Endodermal cell (in vitro differentiated cells): ENCODE data around the gene ZBP1. TPM values are rescaled to one million over a fixed set of nuclear protein-coding genes. Genes with fewer than 3 reads are reported as not detected.
A peak's percentile ranks its signal among the peaks of the same experiment; 100 is the strongest.

ENCODE experiments used
- DNase-seq: peaks from one replicate; pipeline ENCODE4 v3.0.0-alpha.2; 2017
- H3K27ac ChIP-seq: 2 replicates; pipeline ENCODE4 v1.5.1; 2013; ENCODE audit warnings: mild to moderate bottlenecking, low read depth, low read length, moderate library complexity
- H3K27me3 ChIP-seq: 2 replicates; pipeline ENCODE4 v1.6.1; 2013; ENCODE audit warnings: mild to moderate bottlenecking, low read length, moderate library complexity; ENCODE audit not compliant: insufficient read depth, control insufficient read depth, poor library complexity, severe bottlenecking
- H3K36me3 ChIP-seq: 2 replicates; pipeline ENCODE4 v1.7.0; 2013; ENCODE audit warnings: mild to moderate bottlenecking, low read length, moderate library complexity; ENCODE audit not compliant: control insufficient read depth, insufficient read depth
- H3K4me1 ChIP-seq: one replicate; pipeline ENCODE4 v1.7.0; 2013; ENCODE audit warnings: low read length; ENCODE audit not compliant: control insufficient read depth, insufficient read depth
- H3K4me3 ChIP-seq: 2 replicates; pipeline ENCODE4 v1.5.1; 2013; ENCODE audit warnings: mild to moderate bottlenecking, low read length, moderate library complexity
- H3K9ac ChIP-seq: 2 replicates; pipeline ENCODE4 v1.6.1; 2013; ENCODE audit warnings: mild to moderate bottlenecking, low read length, moderate library complexity; ENCODE audit not compliant: poor library complexity, severe bottlenecking; ENCODE audit errors: extremely low read depth
- H3K9me3 ChIP-seq: 2 replicates; pipeline ENCODE4 v1.6.1; 2013; ENCODE audit warnings: mild to moderate bottlenecking, low read length, moderate library complexity; ENCODE audit not compliant: control insufficient read depth
- H3K27ac Mint-ChIP-seq: 2 replicates; pipeline ENCODE4 v1.8.0; 2020; ENCODE audit warnings: mixed read lengths
- H3K27me3 Mint-ChIP-seq: 2 replicates; pipeline ENCODE4 v1.8.0; 2021; ENCODE audit warnings: mild to moderate bottlenecking, mixed read lengths; ENCODE audit not compliant: insufficient read depth
- H3K36me3 Mint-ChIP-seq: 2 replicates; pipeline ENCODE4 v1.8.0; 2020; ENCODE audit warnings: low read depth, mixed read lengths
- H3K4me1 Mint-ChIP-seq: 2 replicates; pipeline ENCODE4 v1.8.0; 2020; ENCODE audit warnings: mixed read lengths
- H3K4me3 Mint-ChIP-seq: 2 replicates; pipeline ENCODE4 v1.8.0; 2020; ENCODE audit warnings: mild to moderate bottlenecking, moderate library complexity, mixed read lengths
- H3K9me3 Mint-ChIP-seq: 2 replicates; pipeline ENCODE4 v1.8.0; 2020; ENCODE audit warnings: mild to moderate bottlenecking, mixed read lengths
- CTCF ChIP-seq: fragments of 200-600 bp; sonication (generic); conservative IDR thresholded peaks from 2 replicates; pipeline ENCODE4 v1.5.0; 2021; ENCODE audit warnings: antibody characterized with exemption, mild to moderate bottlenecking
- WGBS, 2 experiments: methylation state at CpG; one replicate each; pipeline versions ENCODE4 v1.1.5 to v1.1.7; 2013; ENCODE audit warnings: missing lambda C conversion rate in 2 of 2, mixed read lengths in 1 of 2; ENCODE audit not compliant: insufficient coverage in 1 of 2, insufficient read length in 1 of 2; 5-methylcytosine and 5-hydroxymethylcytosine counted together
- total RNA-seq, 2 donors: library from RNA; stranded (reverse); fragmentation: NEBNext Ultra II Directional in 1 of 2; extraction: Animal tissue kit (Norgen Biotek cat#: 25700) in 1 of 2; gene quantifications; 2 replicates in 1 of 2; 3 replicates in 1 of 2; pipeline ENCODE4 v1.2.1, GENCODE V29; 2021

Gene ZBP1
- total RNA-seq, 2 donors from 2014 or later = not detected

- Histone ChIP-seq H3K4me3 (no peak overlapping the region), H3K4me1 (no peaks in the 10 kb centered on the region), H3K27ac (no peak overlapping the region), H3K9me3 (no peaks in the 10 kb centered on the region), H3K36me3 (peaks cover 47% of the 10 kb centered on the region), H3K9ac (no peak overlapping the region), H3K27me3 (no peaks in the 10 kb centered on the region)
- WGBS, 2 experiments = 90 to 93% methylated on average over 7 to 8 of the region's 8 CpGs
- Mint-ChIP-seq H3K4me3 (no peak overlapping the region), H3K4me1 (peaks cover 8% of the 10 kb centered on the region), H3K27ac (no peak overlapping the region), H3K36me3 (peaks cover 24% of the 10 kb centered on the region), H3K27me3 (no peaks in the 10 kb centered on the region), H3K9me3 (no peaks in the 10 kb centered on the region)
- TF ChIP-seq CTCF = no peak
- DNase-seq = no peak
Observed at GRCh38 chr20:57658447-57658832, 38.2 kb upstream of the ZBP1 start.

DNA sequence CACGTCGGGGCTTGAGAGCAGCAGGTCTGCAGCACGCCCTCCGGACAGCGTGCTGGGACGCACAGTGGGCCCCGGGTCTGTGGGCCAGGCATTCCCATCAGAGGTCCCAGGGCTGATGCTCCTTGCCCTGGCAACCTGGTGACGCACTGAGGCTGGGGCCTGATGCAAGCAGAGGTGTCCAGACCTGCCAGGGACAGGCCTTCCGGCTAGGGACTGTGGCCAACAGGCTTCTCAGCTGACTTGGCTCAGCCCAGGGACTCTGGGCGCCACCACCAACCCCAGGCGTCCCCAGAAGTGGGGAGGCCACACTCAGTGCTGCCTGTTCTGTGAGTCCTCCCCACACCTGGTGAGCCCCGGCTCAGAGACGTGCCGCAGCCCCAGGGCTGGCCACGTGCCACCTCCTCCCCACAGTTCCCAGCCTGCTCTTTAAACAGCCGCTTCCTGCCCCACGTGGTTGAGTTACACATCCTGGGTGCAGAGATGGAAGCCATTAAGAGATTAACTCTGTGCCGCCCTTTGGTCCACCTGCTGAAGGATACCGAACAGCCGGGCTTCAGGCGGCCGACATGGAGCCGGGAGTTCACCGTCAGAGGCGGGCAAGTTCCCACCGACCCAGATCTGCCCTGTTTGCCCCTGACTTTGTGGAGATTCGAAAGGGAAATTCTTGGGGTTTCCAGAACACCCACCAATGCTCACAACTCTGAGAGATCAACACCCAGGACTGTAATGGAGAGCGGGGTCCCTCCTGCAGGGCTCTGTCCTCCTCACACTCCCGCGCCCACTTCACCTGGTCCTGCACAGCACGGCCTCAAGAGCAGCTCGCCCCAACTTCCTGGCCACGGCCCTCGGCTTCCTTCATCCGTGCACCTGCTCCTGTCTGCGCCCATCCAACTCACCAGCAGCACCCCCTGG lies 37.6 kb upstream of the ZBP1 start:
- peaks cover 26% of the 10 kb centered on the region for H3K36me3 Mint-ChIP-seq
- peak; percentile 38 for DNase-seq
- peak overlapping the region; percentile 67 for H3K27ac Mint-ChIP-seq
- H3K4me3 ChIP-seq = no peak overlapping the region
- no peaks in the 10 kb centered on the region for H3K9me3 Mint-ChIP-seq
- H3K9ac ChIP-seq = no peak overlapping the region
- H3K27me3 ChIP-seq = no peaks in the 10 kb centered on the region
- no peaks in the 10 kb centered on the region for H3K4me1 ChIP-seq
- no peak for TF ChIP-seq CTCF
- no peaks in the 10 kb centered on the region for H3K27me3 Mint-ChIP-seq
- H3K9me3 ChIP-seq = no peaks in the 10 kb centered on the region
- no peak overlapping the region for H3K4me3 Mint-ChIP-seq
- WGBS, 2 experiments = 94 to 95% methylated on average over 13 to 36 of the region's 36 CpGs
- peaks cover 54% of the 10 kb centered on the region for H3K36me3 ChIP-seq
- H3K27ac ChIP-seq = peak overlapping the region; percentile 38
- H3K4me1 Mint-ChIP-seq = peaks cover 8% of the 10 kb centered on the region

DNA sequence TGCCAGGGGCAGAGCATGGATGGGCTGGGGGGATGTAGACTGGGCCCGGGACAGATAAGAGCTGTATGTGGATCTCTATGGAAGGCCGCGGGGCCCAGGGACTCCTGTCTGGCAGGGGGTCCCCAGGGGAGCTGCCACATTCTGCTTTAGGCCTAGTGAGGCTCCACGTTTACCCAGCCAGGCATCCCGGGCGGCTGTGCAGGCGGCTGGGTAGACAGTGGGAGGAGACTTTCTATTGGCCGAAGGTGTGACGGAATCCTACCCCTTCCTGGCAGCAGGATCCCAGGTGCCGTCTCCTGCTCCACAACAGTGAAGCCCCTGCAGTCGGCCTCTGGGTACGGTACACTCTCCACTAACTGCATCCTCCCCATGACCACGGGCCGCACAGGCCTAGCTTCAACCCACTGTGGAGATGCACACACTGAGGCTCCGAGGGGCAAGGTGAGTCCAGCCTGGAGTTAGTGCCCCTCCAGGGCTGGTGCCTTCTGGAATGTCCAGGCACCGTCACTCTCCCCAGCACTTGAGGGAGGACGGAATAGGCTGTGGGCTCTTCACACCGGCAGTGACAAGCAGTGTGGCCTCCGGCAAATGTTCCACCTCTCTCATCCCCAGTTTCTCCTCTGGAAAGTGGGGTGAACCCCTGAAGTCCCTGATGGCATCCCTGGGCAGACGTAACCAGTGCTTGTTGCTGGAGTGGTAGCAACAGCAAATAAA lies 36.8 kb upstream of the ZBP1 start:
- Histone ChIP-seq H3K4me1 (no peaks in the 10 kb centered on the region), H3K27me3 (no peaks in the 10 kb centered on the region), H3K9ac (no peak overlapping the region), H3K9me3 (no peaks in the 10 kb centered on the region), H3K4me3 (no peak overlapping the region), H3K27ac (peak overlapping the region; percentile 66), H3K36me3 (peaks cover 62% of the 10 kb centered on the region)
- 94 to 97% methylated on average over 8 to 20 of the region's 20 CpGs for WGBS, 2 experiments
- no peaks in the 10 kb centered on the region for H3K9me3 Mint-ChIP-seq
- peaks cover 29% of the 10 kb centered on the region for H3K36me3 Mint-ChIP-seq
- H3K4me3 Mint-ChIP-seq = no peak overlapping the region
- no peak for TF ChIP-seq CTCF
- DNase-seq = peak; percentile 38
- no peak overlapping the region for H3K27ac Mint-ChIP-seq
- no peaks in the 10 kb centered on the region for H3K27me3 Mint-ChIP-seq
- peaks cover 8% of the 10 kb centered on the region for H3K4me1 Mint-ChIP-seq
